ENCODE results near the gene CHCT1.
"Not testable (repeated sequence)": the region's sequence is repeated elsewhere in the genome, so short reads cannot be mapped to it uniquely, and the experiment has no call there.

CHCT1 gene

GRCh38 chr17:60422162-60422665, at the start of gene CHCT1:
Gene CHCT1 (plus strand): TSS chr17:60422489. CDS start chr17:60422593, 104 bp downstream.
- no peak for DNase-seq

- no peak for DNase-seq
These were observed 49.4 kb upstream of the CHCT1 start for GRCh38 chr17:60372790-60373483.

DNA sequence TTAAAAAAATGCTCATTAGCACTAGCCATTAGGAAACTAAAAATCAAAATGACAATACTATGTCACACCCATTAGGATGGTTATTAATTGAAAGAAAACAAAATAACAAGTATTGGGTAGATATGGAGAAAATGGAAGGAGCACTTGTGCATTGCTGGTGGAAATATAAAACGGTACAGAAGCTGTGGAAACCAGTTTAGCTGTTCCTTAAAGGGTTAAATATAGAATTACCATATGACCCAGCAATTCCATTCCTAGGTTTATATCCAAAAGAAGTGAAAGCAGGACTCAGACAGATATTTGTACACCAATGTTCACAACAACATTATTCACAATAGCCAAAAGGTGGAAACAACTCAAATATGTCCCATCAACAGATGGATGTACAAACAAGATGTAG, 44.1 kb upstream of the CHCT1 start:
- DNase-seq = not testable (repeated sequence)

GRCh38 chr17:60379461-60379860, 42.8 kb upstream of the CHCT1 start:
- not testable (repeated sequence) for DNase-seq

DNA sequence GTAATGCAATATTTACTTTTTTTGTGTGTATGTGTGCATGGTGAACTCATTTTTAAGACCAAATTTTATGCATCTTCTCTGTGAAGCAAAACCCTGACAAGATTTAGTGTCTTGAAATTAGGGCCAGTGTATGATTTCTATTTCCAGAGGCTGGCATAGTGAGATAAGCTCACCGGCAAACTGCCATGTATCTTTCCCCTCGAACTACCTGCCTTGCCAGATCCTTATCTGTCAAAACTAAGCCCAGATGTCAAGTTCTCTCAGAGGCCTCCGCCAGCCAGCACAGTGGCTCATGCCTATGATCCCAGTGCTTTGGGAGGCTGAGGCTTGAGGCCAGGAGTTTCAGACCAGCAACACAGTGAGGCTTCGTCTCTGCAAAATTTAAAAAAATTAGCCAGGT, 40.3 kb upstream of the CHCT1 start:
- DNase-seq = no peak

DNA sequence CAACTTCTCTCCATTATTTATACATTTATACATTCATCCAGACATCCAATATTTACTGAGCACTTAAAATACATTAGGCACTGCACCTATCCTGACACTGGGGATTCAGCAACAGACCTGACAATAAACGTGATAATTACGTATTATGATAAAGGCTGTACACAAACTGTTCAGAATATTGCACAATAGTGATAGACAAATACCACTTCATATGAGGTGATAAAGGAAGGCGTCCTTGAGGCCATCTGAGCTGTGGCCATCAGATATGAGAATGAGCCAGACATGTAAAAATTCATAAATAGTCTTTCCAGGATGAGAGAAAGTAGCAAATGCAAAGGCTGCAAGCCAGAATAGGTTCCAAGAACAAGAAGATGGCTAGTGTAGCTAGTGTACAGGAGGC, 38.9 kb upstream of the CHCT1 start:
- DNase-seq = no peak

- DNase-seq = not testable (repeated sequence)
These were observed 37.4 kb upstream of the CHCT1 start for GRCh38 chr17:60384921-60385320.

DNA sequence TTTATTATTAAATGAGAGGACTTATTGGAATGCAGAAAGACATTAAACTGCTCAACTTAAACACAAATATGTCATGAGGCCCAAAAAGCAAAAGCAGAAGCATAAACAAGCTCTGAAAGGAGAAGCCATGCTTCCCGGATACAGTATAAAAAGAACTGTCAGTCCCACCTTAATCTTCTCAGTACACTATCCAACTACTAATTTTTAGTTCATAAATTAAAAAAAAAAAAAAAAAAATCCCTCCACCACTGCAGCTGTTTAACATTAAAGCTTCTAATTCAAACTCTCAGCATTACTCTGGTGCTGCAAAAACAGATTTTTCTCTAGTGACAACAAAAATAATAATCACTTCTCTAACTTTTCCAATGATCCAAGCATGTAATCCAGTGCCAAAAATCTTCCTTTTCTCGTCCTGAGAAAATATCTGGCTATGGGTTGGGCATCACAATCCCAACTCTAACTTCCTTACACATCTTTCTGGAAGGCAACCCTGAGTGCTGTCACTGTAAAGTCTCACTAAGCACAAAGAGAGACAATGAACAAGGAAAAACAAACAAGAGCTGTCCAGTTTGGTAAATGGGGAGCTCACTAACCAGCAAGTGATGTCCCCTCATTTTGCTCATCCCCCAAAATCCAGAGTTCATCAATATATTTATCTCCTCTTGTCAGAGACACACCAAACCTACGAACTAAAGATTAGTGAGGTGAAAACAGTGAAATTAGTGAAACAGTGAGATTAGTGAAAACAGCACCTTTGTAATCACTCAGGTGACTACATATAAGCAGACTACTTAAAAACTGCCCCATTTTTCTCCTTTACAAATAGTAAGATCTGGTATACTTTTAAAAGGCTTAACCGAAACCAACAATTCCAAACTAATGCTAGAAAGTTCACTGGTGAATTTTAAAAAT, 35.9 kb upstream of the CHCT1 start:
- DNase-seq = no peak

DNA sequence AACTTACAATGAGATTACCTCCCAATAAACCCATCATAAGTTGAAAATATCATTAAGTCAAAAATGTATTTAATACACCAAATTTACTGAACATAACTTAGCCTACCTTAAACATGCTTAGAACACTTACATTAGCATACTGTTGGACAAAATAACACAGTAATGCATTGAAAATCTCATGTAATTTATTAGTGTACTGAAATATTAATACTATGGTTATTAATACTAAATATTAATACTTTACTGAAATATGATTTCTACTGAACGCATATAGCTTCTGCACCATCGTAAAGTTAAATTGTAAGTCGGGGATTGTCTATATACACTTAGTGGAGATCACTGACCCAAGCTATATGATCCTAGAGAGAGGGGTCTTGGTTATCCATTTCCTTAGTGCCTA, 34.6 kb upstream of the CHCT1 start:
- no peak for DNase-seq

- DNase-seq = no peak
These were observed 33.5 kb upstream of the CHCT1 start for GRCh38 chr17:60388742-60389141.

GRCh38 chr17:60390186-60390585, 32.1 kb upstream of the CHCT1 start:
- DNase-seq = no peak

GRCh38 chr17:60390925-60391470, 31.3 kb upstream of the CHCT1 start:
- DNase-seq = peak; percentile 44

DNA sequence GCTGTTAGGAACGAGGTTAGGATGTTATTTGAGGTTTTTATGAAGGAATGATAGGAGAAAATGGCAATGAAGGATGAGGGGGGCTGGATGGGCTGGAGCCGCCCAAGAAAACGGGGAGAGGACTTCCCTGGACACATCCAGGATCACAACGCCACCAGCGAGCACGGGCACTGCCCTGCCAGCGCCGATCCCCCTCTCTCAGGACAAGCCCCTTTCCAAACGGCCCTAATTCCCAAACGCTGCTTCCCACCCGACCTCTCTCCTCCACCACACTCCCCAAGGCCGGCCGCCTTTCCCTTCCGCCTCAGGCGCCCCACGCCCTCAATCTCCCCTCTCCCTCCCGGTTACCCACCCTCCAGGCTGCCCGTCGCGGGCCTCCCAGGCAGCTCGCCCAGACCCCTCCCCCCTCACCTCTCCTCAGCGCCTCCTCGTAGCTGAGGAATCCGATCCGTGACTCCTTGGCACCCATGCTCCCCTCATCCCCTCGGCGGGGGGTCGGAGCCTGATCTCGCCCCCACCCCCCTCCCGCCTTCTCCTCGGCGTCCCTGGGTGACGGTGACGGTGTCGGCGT, 30.7 kb upstream of the CHCT1 start:
- DNase-seq = no peak

DNA sequence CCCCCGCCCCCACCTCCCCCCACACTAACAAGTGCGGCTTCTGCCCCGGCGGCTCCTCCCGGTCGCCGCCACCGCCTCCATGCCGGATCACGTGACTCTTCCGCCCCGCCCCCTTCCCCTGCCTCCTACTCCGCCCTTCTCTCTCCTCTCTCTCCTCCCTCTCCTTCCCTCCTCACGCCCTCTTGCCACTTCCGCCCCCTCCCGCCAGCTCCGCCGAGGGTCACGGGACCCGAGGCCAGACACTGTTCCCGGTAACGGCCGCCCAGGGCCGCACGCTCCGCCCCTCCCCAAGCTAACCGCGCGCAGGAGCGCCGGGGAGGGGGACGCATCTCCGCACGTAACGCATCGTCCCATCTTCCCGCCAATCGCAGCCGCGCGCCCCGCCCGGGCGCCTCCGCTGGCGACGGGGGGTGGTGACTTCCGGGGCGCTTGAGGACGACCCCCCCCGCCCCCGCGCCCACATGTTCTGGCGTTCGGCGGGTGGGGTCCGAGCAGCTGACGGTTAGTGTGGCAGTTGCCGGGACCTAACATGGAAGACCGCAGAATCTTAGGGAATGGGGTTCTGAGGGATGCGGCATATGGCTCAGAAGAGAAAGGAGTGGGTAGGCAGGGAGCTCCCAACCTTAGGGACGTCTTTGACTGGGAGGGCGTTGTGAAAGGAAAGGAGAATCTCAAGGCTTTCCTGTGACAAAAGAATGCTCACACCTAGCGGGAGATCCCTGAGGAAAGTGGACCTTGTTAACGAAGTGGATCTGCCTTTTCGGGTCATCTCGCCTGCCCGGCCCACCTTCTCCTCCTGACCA, 30.0 kb upstream of the CHCT1 start, which contains the start of gene USP32:
Gene USP32, minus strand, starts transcription at position 92 of the 803 bp plus-strand sequence. CDS start 194 bp downstream, outside the sequence.
- peak; percentile 89 for DNase-seq

DNA sequence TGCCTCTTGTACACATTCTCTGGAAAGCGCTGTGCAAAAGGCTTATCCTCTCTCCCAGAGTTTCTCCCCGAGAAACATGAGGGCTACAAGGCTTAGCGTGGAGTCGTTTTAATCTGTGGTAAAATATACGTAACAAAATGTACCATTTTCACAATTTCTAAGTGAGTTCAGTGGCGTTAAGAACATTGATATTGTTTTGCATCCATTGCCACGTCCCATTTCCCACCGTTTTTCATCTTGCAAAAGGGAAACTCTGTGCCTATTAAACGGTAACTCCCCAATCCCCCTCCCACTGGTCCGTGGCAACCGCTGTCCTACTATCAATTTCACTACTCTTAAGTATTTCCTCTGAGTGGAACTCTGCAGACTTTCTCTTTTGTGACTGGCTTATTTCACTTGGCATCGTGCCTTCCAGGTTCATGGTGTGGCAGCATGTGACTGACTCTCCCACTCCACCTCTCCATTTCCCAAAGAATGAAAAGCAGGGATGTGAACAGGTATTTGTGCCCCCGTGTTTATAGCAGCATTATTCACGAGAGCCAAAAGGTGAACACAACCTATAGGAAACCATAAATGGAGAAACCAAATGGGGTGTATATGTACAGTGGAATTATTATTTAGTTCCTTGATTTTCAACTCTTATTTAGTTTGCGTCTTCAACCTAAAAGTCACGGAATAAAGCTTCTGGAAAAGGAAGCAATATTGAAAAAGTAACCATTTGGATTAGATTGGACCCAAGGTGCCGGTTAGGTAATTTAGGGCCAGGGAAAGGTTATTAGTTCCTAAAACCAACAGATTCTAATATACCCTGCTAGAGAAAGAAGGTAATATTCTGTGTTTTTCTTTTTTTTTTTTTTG, 29.2 kb upstream of the CHCT1 start:
- peak; percentile 35 for DNase-seq

DNA sequence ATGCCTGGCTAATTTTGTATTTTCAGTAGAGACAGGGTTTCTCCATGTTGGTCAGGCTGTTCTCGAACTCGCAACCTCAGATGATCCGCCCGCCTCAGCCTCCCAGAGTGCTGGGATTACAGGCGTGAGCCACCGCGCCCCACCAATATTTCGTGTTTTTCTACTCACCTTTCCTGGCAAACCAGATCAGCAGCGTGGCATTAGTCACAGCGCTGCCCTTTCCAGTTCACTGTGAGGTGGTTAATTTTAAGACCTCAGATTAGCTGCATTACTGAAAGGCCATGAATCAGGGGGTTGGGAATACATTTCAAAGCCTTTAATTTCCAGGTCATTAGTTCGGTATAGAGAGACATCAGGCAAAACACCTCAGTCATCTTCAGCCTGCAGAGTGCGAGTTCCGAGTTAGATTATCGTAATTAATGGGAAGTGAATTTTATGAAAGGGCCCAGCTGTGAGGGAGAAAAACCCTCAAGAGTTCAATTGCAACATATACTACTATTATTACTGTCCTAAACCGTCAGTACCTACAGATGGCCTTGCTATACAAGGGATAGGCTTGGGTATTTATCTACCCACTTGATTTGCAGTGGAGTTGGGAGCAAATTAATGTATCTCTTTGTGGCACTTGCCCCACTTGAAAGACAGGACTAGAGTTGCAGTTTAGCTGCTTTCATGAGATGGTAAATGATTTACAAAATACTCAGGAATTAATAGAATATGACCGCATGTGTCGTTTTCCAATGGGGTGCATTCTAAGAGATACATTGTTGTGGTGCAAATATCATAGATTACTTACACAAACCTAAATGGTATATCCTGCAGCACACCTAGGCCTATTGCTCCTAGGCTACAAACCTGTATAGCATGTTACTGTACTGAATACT, 28.2 kb upstream of the CHCT1 start:
- peak; percentile 32 for DNase-seq

DNA sequence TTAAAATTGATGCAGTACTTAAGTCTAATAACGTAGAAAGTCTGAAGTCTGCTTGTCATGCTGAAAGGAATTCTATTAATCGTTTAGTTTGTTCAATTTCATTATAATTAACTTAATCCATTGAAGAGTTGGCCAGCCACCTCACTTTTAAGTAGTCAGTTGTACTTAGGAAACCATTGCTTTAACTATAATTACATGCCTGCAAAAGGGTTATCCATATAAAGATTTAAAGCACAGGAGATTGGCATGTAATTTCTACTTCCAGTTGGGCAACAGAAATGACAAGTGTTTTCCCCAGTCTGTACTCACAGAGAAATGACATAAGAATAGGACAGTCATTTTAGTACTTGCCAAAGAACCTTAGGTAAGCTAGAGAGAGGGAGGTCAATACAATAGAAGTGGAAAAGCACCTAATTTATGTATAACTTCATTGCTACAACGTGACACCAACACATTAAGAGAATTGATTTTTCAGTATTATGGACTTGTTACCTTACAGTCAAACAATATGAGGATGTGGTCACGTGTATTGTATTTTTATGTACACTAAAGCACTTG, 26.7 kb upstream of the CHCT1 start:
- DNase-seq = no peak

- DNase-seq = no peak
These were observed 25.9 kb upstream of the CHCT1 start for GRCh38 chr17:60396412-60396811.

DNA sequence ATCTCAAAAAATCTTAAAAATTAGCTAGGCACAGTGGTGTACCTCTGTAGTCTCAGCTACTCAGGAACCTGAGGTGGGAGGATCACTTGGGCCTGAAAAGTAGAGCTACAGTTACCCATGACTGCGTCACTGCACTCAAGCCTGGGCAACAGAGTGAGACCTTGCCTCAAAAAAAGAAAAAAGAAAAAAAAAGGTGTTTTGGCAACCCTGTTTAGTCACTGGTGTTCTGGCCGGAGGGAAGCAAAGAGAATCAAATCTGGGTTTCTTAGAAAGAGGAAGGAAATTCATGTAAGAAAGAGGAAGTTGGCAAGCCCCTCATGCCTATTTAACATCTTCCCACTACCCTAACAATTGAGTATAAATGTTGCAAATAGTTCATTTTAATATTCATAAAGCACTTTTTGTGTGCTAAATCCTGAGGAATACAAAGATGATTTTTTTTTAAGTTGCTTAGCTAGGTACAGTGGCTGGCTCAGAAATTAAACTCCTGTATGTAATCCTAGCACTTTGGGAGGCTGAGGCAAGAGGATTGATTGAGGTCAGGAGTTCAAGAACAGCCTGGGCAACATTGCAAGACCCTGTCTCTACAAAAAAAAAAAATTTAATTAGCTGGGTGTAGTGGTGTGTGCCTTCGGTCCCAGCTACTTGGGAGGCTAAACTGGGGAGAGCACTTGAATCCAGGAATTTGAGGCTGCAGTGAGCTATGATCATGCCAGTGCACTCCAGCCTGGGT, 23.9 kb upstream of the CHCT1 start:
- no peak for DNase-seq
